Measurements from ENCODE around the gene PLAGL2. TPM values are rescaled to one million over a fixed set of nuclear protein-coding genes. Genes with fewer than 3 reads are reported as not detected.
"Not testable (repeated sequence)": the region's sequence is repeated elsewhere in the genome, so short reads cannot be mapped to it uniquely, and the experiment has no call there.

Gene PLAGL2
- total RNA-seq, 6 donors from 2014 or later: 11.4 to 17.1 (median 14.1) TPM

GRCh38 chr20:32179515-32179914, 28.0 kb downstream of the PLAGL2 start:
- Histone ChIP-seq H3K4me1 (no peaks in the 10 kb centered on the region), H3K27me3 (no peaks in the 10 kb centered on the region), H3K9me3 (no peaks in the 10 kb centered on the region), H3K4me3 (no peak overlapping the region), H3K27ac (no peak overlapping the region), H3K36me3 (no peaks in the 10 kb centered on the region)
- DNase-seq (no peak), ATAC-seq (ENCODE audit: low FRiP score in 2 of 2) (no peak)
- no peak for TF ChIP-seq POLR2A (IDR thresholded peaks at IDR 0.05)
- no peak for TF ChIP-seq EP300 (IDR thresholded peaks at IDR 0.05)
- no peak for TF ChIP-seq POLR2AphosphoS5 (IDR thresholded peaks at IDR 0.05)
- TF ChIP-seq CTCF (IDR thresholded peaks at IDR 0.05): no peak
- 90 to 97% methylated on average over 2 of the region's 2 CpGs for WGBS, 2 donors

- H3K4me3 ChIP-seq; H3K9me3 ChIP-seq; H3K4me1 ChIP-seq; ATAC-seq (ENCODE audit: low FRiP score in 2 of 2); H3K27ac ChIP-seq; H3K27me3 ChIP-seq; H3K36me3 ChIP-seq; DNase-seq: not testable (repeated sequence)
- WGBS, 2 donors: 85 to 96% methylated on average over 3 to 7 of the region's 7 CpGs
These were observed 29.8 kb downstream of the PLAGL2 start for GRCh38 chr20:32177696-32178095.

GRCh38 chr20:32168184-32168910, 39.2 kb downstream of the PLAGL2 start:
- 61 to 64% methylated on average over 2 of the region's 2 CpGs for WGBS, 2 donors
- no peaks in the 10 kb centered on the region for H3K27me3 ChIP-seq
- peaks cover 0 to 10% (median 0%) of the 10 kb centered on the region in 4 donors for H3K4me1 ChIP-seq
- DNase-seq: no peak
- no peaks in the 10 kb centered on the region for H3K9me3 ChIP-seq
- no peak overlapping the region for H3K4me3 ChIP-seq
- H3K36me3 ChIP-seq: peaks cover 7 to 39% (median 31%) of the 10 kb centered on the region in 4 donors
- no peak overlapping the region for H3K27ac ChIP-seq
- no peak for ATAC-seq (ENCODE audit: low FRiP score in 2 of 2)
- TF ChIP-seq EP300 (IDR thresholded peaks at IDR 0.05) (no peak), POLR2AphosphoS5 (IDR thresholded peaks at IDR 0.05) (no peak), CTCF (IDR thresholded peaks at IDR 0.05) (no peak), POLR2A (IDR thresholded peaks at IDR 0.05) (no peak)

GRCh38 chr20:32167552-32167951, 40.0 kb downstream of the PLAGL2 start:
- Histone ChIP-seq H3K4me3 (no peak overlapping the region), H3K27ac (no peak overlapping the region), H3K36me3 (peaks cover 7 to 47% (median 35%) of the 10 kb centered on the region in 4 donors), H3K9me3 (no peaks in the 10 kb centered on the region), H3K4me1 (peaks cover 0 to 10% (median 0%) of the 10 kb centered on the region in 4 donors), H3K27me3 (no peaks in the 10 kb centered on the region)
- no peak for ATAC-seq (ENCODE audit: low FRiP score in 2 of 2)
- TF ChIP-seq CTCF (IDR thresholded peaks at IDR 0.05) (no peak), EP300 (IDR thresholded peaks at IDR 0.05) (no peak), POLR2AphosphoS5 (IDR thresholded peaks at IDR 0.05) (no peak), POLR2A (IDR thresholded peaks at IDR 0.05) (no peak)
- DNase-seq: no peak
- WGBS, 2 donors: 93 to 97% methylated on average over 4 of the region's 4 CpGs

- H3K27ac ChIP-seq: no peak overlapping the region
- no peaks in the 10 kb centered on the region for H3K9me3 ChIP-seq
- WGBS, 2 donors: 88 to 89% methylated on average over 7 to 8 of the region's 8 CpGs
- peak in 1 of 2 donors; percentile 34 for ATAC-seq (ENCODE audit: low FRiP score in 2 of 2)
- TF ChIP-seq POLR2AphosphoS5 (IDR thresholded peaks at IDR 0.05) (no peak), POLR2A (IDR thresholded peaks at IDR 0.05) (no peak), CTCF (IDR thresholded peaks at IDR 0.05) (no peak), EP300 (IDR thresholded peaks at IDR 0.05) (no peak)
- H3K36me3 ChIP-seq: peaks cover 7 to 63% (median 50%) of the 10 kb centered on the region in 4 donors
- no peak for DNase-seq
- no peak overlapping the region for H3K4me3 ChIP-seq
- H3K4me1 ChIP-seq: peaks cover 0 to 10% (median 0%) of the 10 kb centered on the region in 4 donors
- no peaks in the 10 kb centered on the region for H3K27me3 ChIP-seq
These were observed 41.6 kb downstream of the PLAGL2 start for GRCh38 chr20:32165836-32166545.

Data from upper lobe of left lung (tissue), 6 donors.